HepG2 (cell line): ENCODE data around the gene NCOA5. TPM values are rescaled to one million over a fixed set of nuclear protein-coding genes. Genes with fewer than 3 reads are reported as not detected.

Source experiments
- ATAC-seq: fragments of 200-7000 bp; cut with Tn5 transposase; 3 replicates; pipeline ENCODE4 v1.9.1; 2020; ENCODE audit warnings: mild to moderate bottlenecking, moderate library complexity
- BruUV-seq: library from RNA; stranded (reverse); fragments of 400-500 nt; replicated peaks from 2 replicates; lab custom pipeline; 2021; lab: Mats Ljungman, UMichigan
- CTCF ChIA-PET: fragments of 300-600 bp; formaldehyde crosslinking; extraction: SDS; loops from one replicate; lab custom pipeline; 2021; ENCODE audit warnings: low total read pairs, inconsistent platforms, low intra/inter-chr PET ratio; lab: Yijun Ruan, JAX
- POLR2A ChIA-PET: fragments of 350-600 bp; sonication (Branson Sonifier 250); formaldehyde crosslinking; loops from one replicate; lab custom pipeline; 2020; ENCODE audit warnings: antibody characterized with exemption, inconsistent platforms; lab: Yijun Ruan, JAX
- DNase-seq: peaks from one replicate; pipeline ENCODE4 v3.0.0-alpha.2; 2015; ENCODE audit warnings: low spot score
- FAIRE-seq: peaks from 3 replicates; lab custom pipeline; 2011; peaks lifted over from hg19 to GRCh38; lab: Jason Lieb, UNC
- H2AFZ ChIP-seq: one replicate; pipeline ENCODE4 v1.6.1; 2011; ENCODE audit warnings: low read length, inconsistent platforms
- H3K27ac ChIP-seq: fragments of 300-600 bp; 3 replicates; pipeline ENCODE4 v1.8.0; 2011; ENCODE audit warnings: mixed run types, mild to moderate bottlenecking, mixed read lengths, low read length, inconsistent platforms; ENCODE audit not compliant: insufficient read depth; ENCODE audit errors: extremely low read length
- H3K27me3 ChIP-seq, 2 experiments: fragments of 200-600 bp in 1 of 2; 2 replicates in 1 of 2; 3 replicates in 1 of 2; pipeline versions ENCODE4 v1.6.0 to v1.8.0; 2011; ENCODE audit warnings: low read length in 2 of 2, mild to moderate bottlenecking in 2 of 2, moderate library complexity in 2 of 2, inconsistent platforms in 1 of 2; ENCODE audit not compliant: insufficient read depth in 2 of 2, control insufficient read depth in 1 of 2
- H3K36me3 ChIP-seq, 2 experiments: fragments of 200-600 bp in 1 of 2; replicated peaks in 1 of 2; 2 replicates in 1 of 2; 3 replicates in 1 of 2; pipeline versions ENCODE4 v1.5.1 to v1.8.0; 2011; ENCODE audit warnings: low read length in 2 of 2, inconsistent platforms in 1 of 2; ENCODE audit not compliant: insufficient read depth in 2 of 2, control insufficient read depth in 1 of 2
- H3K4me1 ChIP-seq: 2 replicates; pipeline ENCODE4 v1.5.1; 2012; ENCODE audit warnings: low read length, inconsistent platforms; ENCODE audit not compliant: insufficient read depth
- H3K4me2 ChIP-seq: 2 replicates; pipeline ENCODE4 v1.6.0; 2011; ENCODE audit warnings: low read depth, low read length, inconsistent platforms
- H3K4me3 ChIP-seq, 3 experiments: fragments of 200-600 bp in 1 of 3; sonication (generic), shearing (Covaris generic) in 1 of 3; replicated peaks in 1 of 3; 2 replicates each; pipeline ENCODE4 v1.5.1; 2011 to 2016; ENCODE audit warnings: low read length in 3 of 3, inconsistent platforms in 2 of 3, low read depth in 2 of 3, mild to moderate bottlenecking in 2 of 3, control low read depth in 1 of 3, mixed read lengths in 1 of 3; ENCODE audit not compliant: insufficient read depth in 1 of 3
- H3K79me2 ChIP-seq: one replicate; pipeline ENCODE4 v1.6.1; 2011; ENCODE audit warnings: low read length, inconsistent platforms; ENCODE audit not compliant: insufficient read depth
- H3K9ac ChIP-seq: 2 replicates; pipeline ENCODE4 v1.6.0; 2011; ENCODE audit warnings: mild to moderate bottlenecking, low read depth, low read length, inconsistent platforms; ENCODE audit not compliant: insufficient read depth
- H3K9me3 ChIP-seq: 2 replicates; pipeline ENCODE4 v1.5.1; 2012; ENCODE audit warnings: mild to moderate bottlenecking, low read length
- H4K20me1 ChIP-seq: 2 replicates; pipeline ENCODE4 v1.6.0; 2011; ENCODE audit warnings: inconsistent platforms, mild to moderate bottlenecking, low read length, moderate library complexity; ENCODE audit not compliant: insufficient read depth
- GABPB1 ChIP-seq: IDR thresholded peaks from 2 replicates; pipeline ENCODE4 v1.6.1; 2016; ENCODE audit warnings: mild to moderate bottlenecking, missing genetic modification reagents, moderate library complexity, missing compliant biosample characterization
- ONECUT2 ChIP-seq: sonication (generic); formaldehyde crosslinking; IDR thresholded peaks from 2 replicates; pipeline ENCODE4 v1.4.0; 2020; ENCODE audit warnings: missing genetic modification reagents
- TEAD2 ChIP-seq: sonication (generic); formaldehyde crosslinking; IDR thresholded peaks from 2 replicates; pipeline ENCODE4 v1.9.0; 2021; ENCODE audit warnings: missing genetic modification reagents
- ZNF432 ChIP-seq: sonication (generic); formaldehyde crosslinking; IDR thresholded peaks from 2 replicates; pipeline ENCODE4 v1.5.0; 2020; ENCODE audit warnings: missing genetic modification reagents, mild to moderate bottlenecking, borderline replicate concordance
- ZNF775 ChIP-seq: sonication (generic); formaldehyde crosslinking; IDR thresholded peaks from 2 replicates; pipeline ENCODE4 v1.4.0; 2020; ENCODE audit warnings: missing genetic modification reagents, mild to moderate bottlenecking, moderate library complexity, borderline replicate concordance
- WGBS: methylation state at CpG from one replicate; pipeline ENCODE4 v1.1.6; 2017; ENCODE audit warnings: low lambda C conversion rate; 5-methylcytosine and 5-hydroxymethylcytosine counted together
- in situ Hi-C: cut with HindIII; loops from 2 replicates; pipeline ENCODE4 v1.10.0; 2017; ENCODE audit warnings: low pct_unique_long_range_greater_than_20kb; ENCODE audit not compliant: extremely low pct_ligation_motif_present
- intact Hi-C: fragments of 100-400 bp; cut with micrococcal nuclease; formaldehyde crosslinking; loops from one replicate; pipeline ENCODE4 v1.10.0; 2022; ENCODE audit not compliant: unreplicated experiment
- polyA plus RNA-seq, 8 experiments: library from polyadenylated mRNA; depleted of rRNA in 3 of 8; stranded (reverse) in 7 of 8; unstranded in 1 of 8; fragments of >200 nt; fragmentation: Illumina TruSeq in 4 of 8; extraction: Trizol in 4 of 8; gene quantifications; 2 replicates each; pipeline versions ENCODE4 v1.2.1 to v1.2.3, GENCODE V29; 2011 to 2016; ENCODE audit warnings: low read depth in 4 of 8, missing spikeins in 1 of 8, mixed read lengths in 1 of 8; ENCODE audit not compliant: insufficient read depth in 1 of 8
- total RNA-seq, 5 experiments: library from RNA; depleted of rRNA; stranded (reverse); fragments of >200 nt; fragmentation: Illumina TruSeq; extraction: Trizol; gene quantifications; 2 replicates each; pipeline ENCODE4 v1.2.3, GENCODE V29; 2016; ENCODE audit warnings: low read depth in 1 of 5
- TF ChIP-seq, protein P1 (sequence below): sonication (generic); formaldehyde crosslinking; IDR thresholded peaks from 2 replicates; pipeline ENCODE4 v1.5.1; 2020; ENCODE audit warnings: mild to moderate bottlenecking, missing genetic modification reagents, moderate library complexity
- TF ChIP-seq, protein P2 (sequence below): sonication (generic); formaldehyde crosslinking; IDR thresholded peaks from 2 replicates; pipeline ENCODE4 v1.9.0; 2021; ENCODE audit warnings: missing genetic modification reagents, borderline replicate concordance
- TF ChIP-seq, protein P3 (sequence below): sonication (generic); formaldehyde crosslinking; IDR thresholded peaks from 2 replicates; pipeline ENCODE4 v1.4.0; 2020; ENCODE audit warnings: mild to moderate bottlenecking, missing genetic modification reagents
- TF ChIP-seq, protein P4 (sequence below): sonication (generic); formaldehyde crosslinking; IDR thresholded peaks from 2 replicates; pipeline ENCODE4 v1.4.0; 2020; ENCODE audit warnings: missing genetic modification reagents

The NCOA5 gene
- total and polyA plus RNA-seq, 2 of the 13 experiments (the other 11 are each of a cell fraction or from before 2014, with no cell fraction given) = 16.5 to 28.4 TPM

DNA sequence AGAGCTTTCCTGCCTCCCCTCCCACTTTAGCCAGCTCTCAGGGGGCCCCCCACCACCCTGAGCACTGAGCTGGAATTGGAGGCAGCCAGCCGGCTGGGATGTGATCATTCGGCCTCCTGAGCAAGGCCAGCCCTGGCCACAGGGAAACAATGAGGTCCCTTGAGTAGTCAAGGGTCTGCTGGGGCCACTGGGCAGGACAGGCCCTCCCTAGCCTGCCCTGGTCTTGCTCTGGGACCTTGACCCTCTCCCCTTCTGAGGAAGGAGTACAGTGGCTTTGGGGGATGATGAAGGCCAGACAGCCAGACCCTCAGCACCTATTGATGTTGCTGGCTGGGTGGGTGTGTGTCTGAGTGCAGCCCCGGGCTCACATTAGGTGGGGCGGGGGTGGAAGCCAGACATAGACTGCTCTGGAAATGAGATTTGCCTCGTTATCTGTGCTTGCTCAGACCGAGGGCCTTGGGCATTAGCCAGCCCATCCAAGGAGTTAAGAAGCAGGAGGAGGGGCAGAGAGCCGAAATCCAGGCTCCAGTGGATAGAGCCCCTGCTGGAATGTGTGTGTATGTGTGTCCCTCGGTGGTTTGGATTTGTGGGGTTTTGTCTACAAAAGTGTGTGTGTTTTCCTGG lies 49.6 kb upstream of the NCOA5 start:
- in situ Hi-C loops = no loop called here
- no peak for DNase-seq
- H3K4me2 ChIP-seq = no peak overlapping the region
- no peaks in the 10 kb centered on the region for H3K79me2 ChIP-seq
- H2AFZ ChIP-seq = no peak overlapping the region
- H3K9ac ChIP-seq = no peak overlapping the region
- POLR2A ChIA-PET = no interaction called here
- BruUV-seq = no TSS peak
- no peak for TF ChIP-seq ONECUT2 (CRISPR knock-in tag)
- TF ChIP-seq, protein P1, sequence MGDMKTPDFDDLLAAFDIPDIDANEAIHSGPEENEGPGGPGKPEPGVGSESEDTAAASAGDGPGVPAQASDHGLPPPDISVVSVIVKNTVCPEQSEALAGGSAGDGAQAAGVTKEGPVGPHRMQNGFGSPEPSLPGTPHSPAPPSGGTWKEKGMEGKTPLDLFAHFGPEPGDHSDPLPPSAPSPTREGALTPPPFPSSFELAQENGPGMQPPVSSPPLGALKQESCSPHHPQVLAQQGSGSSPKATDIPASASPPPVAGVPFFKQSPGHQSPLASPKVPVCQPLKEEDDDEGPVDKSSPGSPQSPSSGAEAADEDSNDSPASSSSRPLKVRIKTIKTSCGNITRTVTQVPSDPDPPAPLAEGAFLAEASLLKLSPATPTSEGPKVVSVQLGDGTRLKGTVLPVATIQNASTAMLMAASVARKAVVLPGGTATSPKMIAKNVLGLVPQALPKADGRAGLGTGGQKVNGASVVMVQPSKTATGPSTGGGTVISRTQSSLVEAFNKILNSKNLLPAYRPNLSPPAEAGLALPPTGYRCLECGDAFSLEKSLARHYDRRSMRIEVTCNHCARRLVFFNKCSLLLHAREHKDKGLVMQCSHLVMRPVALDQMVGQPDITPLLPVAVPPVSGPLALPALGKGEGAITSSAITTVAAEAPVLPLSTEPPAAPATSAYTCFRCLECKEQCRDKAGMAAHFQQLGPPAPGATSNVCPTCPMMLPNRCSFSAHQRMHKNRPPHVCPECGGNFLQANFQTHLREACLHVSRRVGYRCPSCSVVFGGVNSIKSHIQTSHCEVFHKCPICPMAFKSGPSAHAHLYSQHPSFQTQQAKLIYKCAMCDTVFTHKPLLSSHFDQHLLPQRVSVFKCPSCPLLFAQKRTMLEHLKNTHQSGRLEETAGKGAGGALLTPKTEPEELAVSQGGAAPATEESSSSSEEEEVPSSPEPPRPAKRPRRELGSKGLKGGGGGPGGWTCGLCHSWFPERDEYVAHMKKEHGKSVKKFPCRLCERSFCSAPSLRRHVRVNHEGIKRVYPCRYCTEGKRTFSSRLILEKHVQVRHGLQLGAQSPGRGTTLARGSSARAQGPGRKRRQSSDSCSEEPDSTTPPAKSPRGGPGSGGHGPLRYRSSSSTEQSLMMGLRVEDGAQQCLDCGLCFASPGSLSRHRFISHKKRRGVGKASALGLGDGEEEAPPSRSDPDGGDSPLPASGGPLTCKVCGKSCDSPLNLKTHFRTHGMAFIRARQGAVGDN = 0 out of 2 replicates have a peak, but pooled peaks have one; percentile 11
- no peak overlapping the region for H3K4me3 ChIP-seq
- FAIRE-seq = peak; percentile 18
- WGBS = 4% methylated on average over 8 of the region's 8 CpGs
- CTCF ChIA-PET = no interaction called here
- H3K9me3 ChIP-seq = no peaks in the 10 kb centered on the region
- no peaks in the 10 kb centered on the region for H3K4me1 ChIP-seq
- H3K27ac ChIP-seq = no peak overlapping the region
- peak; percentile 29 for ATAC-seq
- intact Hi-C loops = no loop called here
- H3K27me3 ChIP-seq = peaks cover 10 to 69% of the 10 kb centered on the region in 2 experiments; a peak in 4 of 5 replicates
- H3K36me3 ChIP-seq = no peaks in the 10 kb centered on the region
- H4K20me1 ChIP-seq = no peaks in the 10 kb centered on the region

DNA sequence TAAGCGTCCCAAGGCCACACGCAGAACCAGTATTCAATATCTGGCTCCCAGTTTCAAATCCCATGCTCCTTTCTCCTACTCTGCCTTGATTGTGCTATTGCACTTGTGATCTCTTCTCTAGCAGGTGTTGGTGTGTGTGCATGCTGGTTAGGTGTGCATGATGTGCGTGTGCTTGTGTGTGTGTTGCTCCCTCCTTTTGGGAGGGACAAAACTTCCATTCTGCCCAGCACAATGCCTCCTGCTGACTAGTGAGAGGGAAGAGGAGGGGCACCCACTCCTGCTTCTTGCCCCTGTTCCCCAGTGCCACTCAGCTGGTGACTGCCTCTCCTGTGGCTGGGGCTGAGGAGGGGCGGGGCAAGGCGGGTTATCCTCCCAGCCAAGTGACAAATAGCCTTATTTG lies 48.1 kb upstream of the NCOA5 start:
- Histone ChIP-seq H3K9ac (no peak overlapping the region), H4K20me1 (no peaks in the 10 kb centered on the region), H3K36me3 (no peaks in the 10 kb centered on the region), H3K79me2 (no peaks in the 10 kb centered on the region), H3K4me3 (no peak overlapping the region), H3K27me3 (peaks cover 13 to 77% of the 10 kb centered on the region in 2 experiments; a peak in 4 of 5 replicates), H3K9me3 (no peaks in the 10 kb centered on the region), H3K4me2 (no peak overlapping the region), H2AFZ (no peak overlapping the region), H3K27ac (no peak overlapping the region), H3K4me1 (no peaks in the 10 kb centered on the region)
- 21% methylated on average over 5 of the region's 5 CpGs for WGBS
- intact Hi-C loops = no loop called here
- DNase-seq (no peak), FAIRE-seq (no peak), ATAC-seq (no peak)
- in situ Hi-C loops = no loop called here
- ChIA-PET CTCF (no interaction called here), POLR2A (no interaction called here)
- BruUV-seq = no TSS peak
- no peak for TF ChIP-seq TEAD2
- TF ChIP-seq, protein P2, sequence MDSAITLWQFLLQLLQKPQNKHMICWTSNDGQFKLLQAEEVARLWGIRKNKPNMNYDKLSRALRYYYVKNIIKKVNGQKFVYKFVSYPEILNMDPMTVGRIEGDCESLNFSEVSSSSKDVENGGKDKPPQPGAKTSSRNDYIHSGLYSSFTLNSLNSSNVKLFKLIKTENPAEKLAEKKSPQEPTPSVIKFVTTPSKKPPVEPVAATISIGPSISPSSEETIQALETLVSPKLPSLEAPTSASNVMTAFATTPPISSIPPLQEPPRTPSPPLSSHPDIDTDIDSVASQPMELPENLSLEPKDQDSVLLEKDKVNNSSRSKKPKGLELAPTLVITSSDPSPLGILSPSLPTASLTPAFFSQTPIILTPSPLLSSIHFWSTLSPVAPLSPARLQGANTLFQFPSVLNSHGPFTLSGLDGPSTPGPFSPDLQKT = no peak
- TF ChIP-seq ZNF432 (CRISPR knock-in tag) = no peak
- TF ChIP-seq, protein P3, sequence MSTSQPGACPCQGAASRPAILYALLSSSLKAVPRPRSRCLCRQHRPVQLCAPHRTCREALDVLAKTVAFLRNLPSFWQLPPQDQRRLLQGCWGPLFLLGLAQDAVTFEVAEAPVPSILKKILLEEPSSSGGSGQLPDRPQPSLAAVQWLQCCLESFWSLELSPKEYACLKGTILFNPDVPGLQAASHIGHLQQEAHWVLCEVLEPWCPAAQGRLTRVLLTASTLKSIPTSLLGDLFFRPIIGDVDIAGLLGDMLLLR (CRISPR knock-in tag) = no peak
- TF ChIP-seq GABPB1 (CRISPR knock-in tag) = no peak
- TF ChIP-seq, protein P4, sequence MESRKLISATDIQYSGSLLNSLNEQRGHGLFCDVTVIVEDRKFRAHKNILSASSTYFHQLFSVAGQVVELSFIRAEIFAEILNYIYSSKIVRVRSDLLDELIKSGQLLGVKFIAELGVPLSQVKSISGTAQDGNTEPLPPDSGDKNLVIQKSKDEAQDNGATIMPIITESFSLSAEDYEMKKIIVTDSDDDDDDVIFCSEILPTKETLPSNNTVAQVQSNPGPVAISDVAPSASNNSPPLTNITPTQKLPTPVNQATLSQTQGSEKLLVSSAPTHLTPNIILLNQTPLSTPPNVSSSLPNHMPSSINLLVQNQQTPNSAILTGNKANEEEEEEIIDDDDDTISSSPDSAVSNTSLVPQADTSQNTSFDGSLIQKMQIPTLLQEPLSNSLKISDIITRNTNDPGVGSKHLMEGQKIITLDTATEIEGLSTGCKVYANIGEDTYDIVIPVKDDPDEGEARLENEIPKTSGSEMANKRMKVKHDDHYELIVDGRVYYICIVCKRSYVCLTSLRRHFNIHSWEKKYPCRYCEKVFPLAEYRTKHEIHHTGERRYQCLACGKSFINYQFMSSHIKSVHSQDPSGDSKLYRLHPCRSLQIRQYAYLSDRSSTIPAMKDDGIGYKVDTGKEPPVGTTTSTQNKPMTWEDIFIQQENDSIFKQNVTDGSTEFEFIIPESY (CRISPR knock-in tag) = no peak
- no peak for TF ChIP-seq ZNF775 (CRISPR knock-in tag)
